Astrocyte (in vitro differentiated cells and primary cell): ENCODE data around the gene FAM107B. TPM values are rescaled to one million over a fixed set of nuclear protein-coding genes. Genes with fewer than 3 reads are reported as not detected.

ENCODE experiments used
- DNase-seq: peaks from one replicate; pipeline ENCODE4 v3.0.0-alpha.2; 2010; ENCODE audit warnings: low read depth
- FAIRE-seq: peaks from 2 replicates; lab custom pipeline; 2011; peaks lifted over from hg19 to GRCh38; lab: Jason Lieb, UNC
- H2AFZ ChIP-seq: 2 replicates; pipeline ENCODE4 v1.6.0; 2012; ENCODE audit warnings: low read depth, low read length, inconsistent platforms
- H3K27ac ChIP-seq: 2 replicates; pipeline ENCODE4 v1.5.1; 2011; ENCODE audit warnings: low read depth, low read length, inconsistent platforms
- H3K27me3 ChIP-seq: 2 replicates; pipeline ENCODE4 v1.6.0; 2011; ENCODE audit warnings: low read length, inconsistent platforms; ENCODE audit not compliant: insufficient read depth
- H3K36me3 ChIP-seq: 2 replicates; pipeline ENCODE4 v1.5.1; 2011; ENCODE audit warnings: low read length, inconsistent platforms; ENCODE audit not compliant: insufficient read depth
- H3K4me1 ChIP-seq: 2 replicates; pipeline ENCODE4 v1.5.1; 2011; ENCODE audit warnings: low read length, inconsistent platforms; ENCODE audit not compliant: insufficient read depth
- H3K4me2 ChIP-seq: 2 replicates; pipeline ENCODE4 v1.6.0; 2012; ENCODE audit warnings: low read length, inconsistent platforms
- H3K4me3 ChIP-seq: 2 replicates; pipeline ENCODE4 v1.5.1; 2011; ENCODE audit warnings: low read depth, mild to moderate bottlenecking, low read length, inconsistent platforms; ENCODE audit not compliant: insufficient read depth
- H3K79me2 ChIP-seq: 2 replicates; pipeline ENCODE4 v1.6.0; 2012; ENCODE audit warnings: mild to moderate bottlenecking, low read length, inconsistent platforms; ENCODE audit not compliant: insufficient read depth
- H3K9ac ChIP-seq: 2 replicates; pipeline ENCODE4 v1.6.0; 2012; ENCODE audit warnings: mild to moderate bottlenecking, low read length, inconsistent platforms
- H3K9me3 ChIP-seq: 2 replicates; pipeline ENCODE4 v1.5.1; 2012; ENCODE audit warnings: low read depth, mild to moderate bottlenecking, low read length, inconsistent platforms; ENCODE audit not compliant: insufficient read depth
- H4K20me1 ChIP-seq: 2 replicates; pipeline ENCODE4 v1.6.0; 2012; ENCODE audit warnings: low read length, inconsistent platforms; ENCODE audit not compliant: insufficient read depth
- H3K27ac Mint-ChIP-seq: one replicate; pipeline ENCODE4 v1.8.0; 2021; ENCODE audit warnings: mild to moderate bottlenecking, mixed read lengths; ENCODE audit not compliant: unreplicated experiment
- H3K27me3 Mint-ChIP-seq: one replicate; pipeline ENCODE4 v1.8.0; 2021; ENCODE audit warnings: low read depth, mixed read lengths; ENCODE audit not compliant: unreplicated experiment
- H3K36me3 Mint-ChIP-seq: one replicate; pipeline ENCODE4 v1.8.0; 2021; ENCODE audit warnings: low read depth, mixed read lengths; ENCODE audit not compliant: unreplicated experiment
- H3K4me1 Mint-ChIP-seq: one replicate; pipeline ENCODE4 v1.8.0; 2021; ENCODE audit warnings: low read depth, mixed read lengths; ENCODE audit not compliant: unreplicated experiment
- H3K4me3 Mint-ChIP-seq: one replicate; pipeline ENCODE4 v1.8.0; 2021; ENCODE audit warnings: mild to moderate bottlenecking, moderate library complexity, mixed read lengths; ENCODE audit not compliant: unreplicated experiment
- H3K9me3 Mint-ChIP-seq: one replicate; pipeline ENCODE4 v1.8.0; 2021; ENCODE audit warnings: mild to moderate bottlenecking, mixed read lengths; ENCODE audit not compliant: unreplicated experiment
- EZH2 ChIP-seq: IDR thresholded peaks from 2 replicates; pipeline ENCODE4 v1.6.1; 2012; ENCODE audit warnings: mild to moderate bottlenecking, low read length, inconsistent platforms; ENCODE audit not compliant: insufficient read depth
- total RNA-seq: library from RNA; stranded (reverse); gene quantifications from 2 replicates; pipeline ENCODE4 v1.2.1, GENCODE V29; 2021
- TF ChIP-seq, protein P1 (sequence below): IDR thresholded peaks from 2 replicates; pipeline ENCODE4 v1.5.1; 2011; ENCODE audit warnings: low read depth, mild to moderate bottlenecking, inconsistent platforms, low read length, moderate library complexity; ENCODE audit not compliant: insufficient read depth

The FAM107B gene
- total RNA-seq, 1 donor from 2014 or later, result 36.0 TPM

DNA sequence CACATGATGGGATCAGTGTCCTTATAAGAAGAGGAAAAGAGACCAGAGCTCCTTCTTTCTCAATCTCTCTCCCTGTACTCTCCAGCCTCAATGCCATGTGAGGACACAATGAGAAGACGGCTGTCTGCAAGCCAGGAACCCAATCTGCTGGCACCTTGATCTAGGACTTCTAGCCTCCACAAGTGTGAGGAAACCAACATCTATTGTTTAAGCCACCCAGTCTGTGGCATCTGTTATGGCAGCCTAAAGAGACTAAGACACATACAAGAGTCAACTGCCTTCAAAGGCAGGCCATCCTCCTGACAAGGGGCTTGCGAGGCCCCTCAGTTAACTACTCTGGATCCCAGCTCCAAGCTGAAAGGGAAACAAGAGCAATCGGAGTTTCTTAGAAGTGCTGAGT lies 225.7 kb downstream of the FAM107B start:
- Histone ChIP-seq H3K9ac (no peak overlapping the region), H2AFZ (no peak overlapping the region), H3K4me2 (no peak overlapping the region), H3K27ac (no peak overlapping the region), H3K27me3 (no peaks in the 10 kb centered on the region), H3K79me2 (peaks cover 13% of the 10 kb centered on the region), H4K20me1 (no peaks in the 10 kb centered on the region), H3K4me1 (peaks cover 17% of the 10 kb centered on the region), H3K9me3 (no peaks in the 10 kb centered on the region), H3K36me3 (no peaks in the 10 kb centered on the region), H3K4me3 (no peak overlapping the region)
- TF ChIP-seq, protein P1, sequence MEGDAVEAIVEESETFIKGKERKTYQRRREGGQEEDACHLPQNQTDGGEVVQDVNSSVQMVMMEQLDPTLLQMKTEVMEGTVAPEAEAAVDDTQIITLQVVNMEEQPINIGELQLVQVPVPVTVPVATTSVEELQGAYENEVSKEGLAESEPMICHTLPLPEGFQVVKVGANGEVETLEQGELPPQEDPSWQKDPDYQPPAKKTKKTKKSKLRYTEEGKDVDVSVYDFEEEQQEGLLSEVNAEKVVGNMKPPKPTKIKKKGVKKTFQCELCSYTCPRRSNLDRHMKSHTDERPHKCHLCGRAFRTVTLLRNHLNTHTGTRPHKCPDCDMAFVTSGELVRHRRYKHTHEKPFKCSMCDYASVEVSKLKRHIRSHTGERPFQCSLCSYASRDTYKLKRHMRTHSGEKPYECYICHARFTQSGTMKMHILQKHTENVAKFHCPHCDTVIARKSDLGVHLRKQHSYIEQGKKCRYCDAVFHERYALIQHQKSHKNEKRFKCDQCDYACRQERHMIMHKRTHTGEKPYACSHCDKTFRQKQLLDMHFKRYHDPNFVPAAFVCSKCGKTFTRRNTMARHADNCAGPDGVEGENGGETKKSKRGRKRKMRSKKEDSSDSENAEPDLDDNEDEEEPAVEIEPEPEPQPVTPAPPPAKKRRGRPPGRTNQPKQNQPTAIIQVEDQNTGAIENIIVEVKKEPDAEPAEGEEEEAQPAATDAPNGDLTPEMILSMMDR, result no peak
- no peak for TF ChIP-seq EZH2
- H3K27ac Mint-ChIP-seq, result no peak overlapping the region
- FAIRE-seq (no peak), DNase-seq (no peak)
- H3K27me3 Mint-ChIP-seq, result no peaks in the 10 kb centered on the region
- peaks cover 5% of the 10 kb centered on the region for H3K36me3 Mint-ChIP-seq
- H3K4me3 Mint-ChIP-seq, result no peak overlapping the region
- H3K9me3 Mint-ChIP-seq, result no peaks in the 10 kb centered on the region
- H3K4me1 Mint-ChIP-seq, result peaks cover 17% of the 10 kb centered on the region

DNA sequence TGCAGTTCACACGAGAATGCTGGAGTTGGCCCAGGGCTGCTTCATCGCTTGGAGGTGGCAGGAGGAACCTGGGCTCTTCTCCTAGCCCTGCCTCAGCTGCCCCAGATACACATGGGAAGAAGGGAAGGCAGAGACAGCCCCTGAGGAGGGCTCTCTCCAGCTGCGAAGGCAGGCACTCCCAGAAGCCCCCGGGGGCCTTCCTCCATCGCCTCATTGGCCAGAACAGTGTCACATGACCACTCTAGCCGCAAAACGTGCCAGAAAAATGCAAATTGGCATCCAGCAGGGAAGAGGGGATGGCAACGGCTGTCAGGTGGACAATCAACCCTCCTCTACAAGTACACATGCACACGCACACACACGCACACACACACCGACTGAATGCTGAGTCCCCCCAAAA lies 226.2 kb downstream of the FAM107B start:
- no peak overlapping the region for H3K9ac ChIP-seq
- Mint-ChIP-seq H3K4me1 (peaks cover 17% of the 10 kb centered on the region), H3K9me3 (no peaks in the 10 kb centered on the region), H3K4me3 (no peak overlapping the region), H3K36me3 (peaks cover 5% of the 10 kb centered on the region), H3K27ac (no peak overlapping the region), H3K27me3 (no peaks in the 10 kb centered on the region)
- no peak overlapping the region for H3K27ac ChIP-seq
- no peaks in the 10 kb centered on the region for H3K36me3 ChIP-seq
- H4K20me1 ChIP-seq, result no peaks in the 10 kb centered on the region
- no peak overlapping the region for H3K4me3 ChIP-seq
- H3K4me2 ChIP-seq, result no peak overlapping the region
- peaks cover 13% of the 10 kb centered on the region for H3K4me1 ChIP-seq
- no peaks in the 10 kb centered on the region for H3K27me3 ChIP-seq
- FAIRE-seq (no peak), DNase-seq (no peak)
- TF ChIP-seq, protein P1, result no peak
- no peak for TF ChIP-seq EZH2
- H2AFZ ChIP-seq, result no peak overlapping the region
- peaks cover 17% of the 10 kb centered on the region for H3K79me2 ChIP-seq
- H3K9me3 ChIP-seq, result no peaks in the 10 kb centered on the region

DNA sequence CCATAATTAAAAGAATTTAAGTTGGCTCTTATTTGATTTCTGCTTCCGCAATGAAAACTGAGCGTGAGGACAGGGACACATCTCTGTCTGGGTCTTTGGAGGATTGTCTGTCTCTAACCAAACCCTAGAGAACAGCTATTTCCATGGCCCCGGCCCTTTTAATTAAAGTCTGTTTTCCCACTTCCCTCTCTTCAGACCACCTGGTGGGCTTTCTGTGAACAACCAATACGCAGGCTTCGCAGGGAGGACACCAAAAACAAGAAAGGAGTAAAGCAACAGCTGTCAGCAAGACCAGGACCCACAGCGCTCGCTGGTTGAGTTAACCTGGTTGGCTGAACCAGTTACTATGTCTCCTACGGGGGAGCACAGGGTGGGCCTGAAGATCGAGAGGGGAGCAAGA lies 226.9 kb downstream of the FAM107B start:
- H3K9me3 ChIP-seq, result no peaks in the 10 kb centered on the region
- DNase-seq (no peak), FAIRE-seq (no peak)
- Mint-ChIP-seq H3K4me3 (no peak overlapping the region), H3K4me1 (peaks cover 12% of the 10 kb centered on the region), H3K36me3 (peaks cover 5% of the 10 kb centered on the region), H3K27me3 (no peaks in the 10 kb centered on the region), H3K27ac (no peak overlapping the region), H3K9me3 (no peaks in the 10 kb centered on the region)
- no peak overlapping the region for H3K4me2 ChIP-seq
- no peaks in the 10 kb centered on the region for H4K20me1 ChIP-seq
- no peak overlapping the region for H3K27ac ChIP-seq
- H3K4me3 ChIP-seq, result no peak overlapping the region
- H3K4me1 ChIP-seq, result peaks cover 16% of the 10 kb centered on the region
- no peak overlapping the region for H3K9ac ChIP-seq
- TF ChIP-seq EZH2, result no peak
- TF ChIP-seq, protein P1, result peak; percentile 19
- H3K27me3 ChIP-seq, result no peaks in the 10 kb centered on the region
- no peak overlapping the region for H2AFZ ChIP-seq
- H3K79me2 ChIP-seq, result peaks cover 22% of the 10 kb centered on the region
- no peaks in the 10 kb centered on the region for H3K36me3 ChIP-seq
